ENCODE data around the gene COL28A1. TPM values are rescaled to one million over a fixed set of nuclear protein-coding genes. Genes with fewer than 3 reads are reported as not detected.

The COL28A1 gene
- total RNA-seq, 1 experiment from 2014 or later, result 0.81 TPM

DNA sequence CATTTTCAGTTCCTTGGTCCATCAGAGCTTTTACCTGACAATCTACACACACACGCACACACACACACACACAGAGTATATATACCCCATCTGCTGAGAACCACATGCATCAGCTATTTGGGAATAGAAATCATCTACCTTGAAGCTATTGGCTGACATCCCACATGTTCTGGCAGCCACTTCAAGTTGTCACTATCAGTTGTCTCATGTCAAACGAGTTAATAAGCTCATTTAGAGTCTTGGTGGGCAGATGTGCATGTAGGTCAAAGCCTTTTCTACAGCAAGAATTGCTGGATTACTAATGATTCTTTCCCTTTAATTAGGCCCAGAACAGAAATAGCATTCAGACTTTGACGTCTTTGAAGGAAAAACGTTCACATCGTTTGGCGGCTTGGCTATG lies 36.8 kb downstream of the COL28A1 start (continued):
- TF ChIP-seq, protein P1, sequence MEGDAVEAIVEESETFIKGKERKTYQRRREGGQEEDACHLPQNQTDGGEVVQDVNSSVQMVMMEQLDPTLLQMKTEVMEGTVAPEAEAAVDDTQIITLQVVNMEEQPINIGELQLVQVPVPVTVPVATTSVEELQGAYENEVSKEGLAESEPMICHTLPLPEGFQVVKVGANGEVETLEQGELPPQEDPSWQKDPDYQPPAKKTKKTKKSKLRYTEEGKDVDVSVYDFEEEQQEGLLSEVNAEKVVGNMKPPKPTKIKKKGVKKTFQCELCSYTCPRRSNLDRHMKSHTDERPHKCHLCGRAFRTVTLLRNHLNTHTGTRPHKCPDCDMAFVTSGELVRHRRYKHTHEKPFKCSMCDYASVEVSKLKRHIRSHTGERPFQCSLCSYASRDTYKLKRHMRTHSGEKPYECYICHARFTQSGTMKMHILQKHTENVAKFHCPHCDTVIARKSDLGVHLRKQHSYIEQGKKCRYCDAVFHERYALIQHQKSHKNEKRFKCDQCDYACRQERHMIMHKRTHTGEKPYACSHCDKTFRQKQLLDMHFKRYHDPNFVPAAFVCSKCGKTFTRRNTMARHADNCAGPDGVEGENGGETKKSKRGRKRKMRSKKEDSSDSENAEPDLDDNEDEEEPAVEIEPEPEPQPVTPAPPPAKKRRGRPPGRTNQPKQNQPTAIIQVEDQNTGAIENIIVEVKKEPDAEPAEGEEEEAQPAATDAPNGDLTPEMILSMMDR (IDR thresholded peaks at IDR 0.05), result no peak
- TF ChIP-seq, protein P2, sequence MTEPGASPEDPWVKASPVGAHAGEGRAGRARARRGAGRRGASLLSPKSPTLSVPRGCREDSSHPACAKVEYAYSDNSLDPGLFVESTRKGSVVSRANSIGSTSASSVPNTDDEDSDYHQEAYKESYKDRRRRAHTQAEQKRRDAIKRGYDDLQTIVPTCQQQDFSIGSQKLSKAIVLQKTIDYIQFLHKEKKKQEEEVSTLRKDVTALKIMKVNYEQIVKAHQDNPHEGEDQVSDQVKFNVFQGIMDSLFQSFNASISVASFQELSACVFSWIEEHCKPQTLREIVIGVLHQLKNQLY (CRISPR knock-in tag; IDR thresholded peaks at IDR 0.05), result no peak
- TF ChIP-seq SP1 (CRISPR knock-in tag; conservative IDR thresholded peaks at IDR 0.05) (no peak), ZNF317 (CRISPR knock-in tag; IDR thresholded peaks at IDR 0.05; ENCODE audit: borderline replicate concordance, low read depth) (no peak), ATF1 (CRISPR knock-in tag; IDR thresholded peaks at IDR 0.05) (no peak)

GRCh38 chr7:7496311-7496710 lies 39.4 kb downstream of the COL28A1 start:
- Mint-ChIP-seq H3K27ac (no peak overlapping the region), H3K4me3 (no peak overlapping the region), H3K4me1 (no peaks in the 10 kb centered on the region), H3K9me3 (peaks cover 5% of the 10 kb centered on the region), H3K36me3 (no peaks in the 10 kb centered on the region), H3K27me3 (ENCODE audit: low read depth) (no peaks in the 10 kb centered on the region)
- ATAC-seq (no peak), DNase-seq (ENCODE audit: low spot score) (no peak)
- CTCF ChIA-PET, result no interaction called here
- TF ChIP-seq TP53 (CRISPR knock-in tag; IDR thresholded peaks at IDR 0.05) (no peak), RELA (CRISPR knock-in tag; IDR thresholded peaks at IDR 0.05; ENCODE audit: borderline replicate concordance) (no peak), SMAD4 (CRISPR knock-in tag; IDR thresholded peaks at IDR 0.05) (no peak), ZNF121 (CRISPR knock-in tag; IDR thresholded peaks at IDR 0.05) (no peak), RORB (CRISPR knock-in tag; IDR thresholded peaks at IDR 0.05) (no peak), IRF2 (CRISPR knock-in tag; IDR thresholded peaks at IDR 0.05; ENCODE audit: borderline replicate concordance, low read depth) (no peak), NFE2L1 (CRISPR knock-in tag; IDR thresholded peaks at IDR 0.05) (no peak), FOXK1 (CRISPR knock-in tag; IDR thresholded peaks at IDR 0.05) (no peak), PRRX2 (CRISPR knock-in tag; IDR thresholded peaks at IDR 0.05) (no peak), ATF6 (CRISPR knock-in tag; IDR thresholded peaks at IDR 0.05) (no peak), MYBL2 (CRISPR knock-in tag; IDR thresholded peaks at IDR 0.05) (no peak)
- TF ChIP-seq, protein P1 (IDR thresholded peaks at IDR 0.05), result no peak
- TF ChIP-seq, protein P3, sequence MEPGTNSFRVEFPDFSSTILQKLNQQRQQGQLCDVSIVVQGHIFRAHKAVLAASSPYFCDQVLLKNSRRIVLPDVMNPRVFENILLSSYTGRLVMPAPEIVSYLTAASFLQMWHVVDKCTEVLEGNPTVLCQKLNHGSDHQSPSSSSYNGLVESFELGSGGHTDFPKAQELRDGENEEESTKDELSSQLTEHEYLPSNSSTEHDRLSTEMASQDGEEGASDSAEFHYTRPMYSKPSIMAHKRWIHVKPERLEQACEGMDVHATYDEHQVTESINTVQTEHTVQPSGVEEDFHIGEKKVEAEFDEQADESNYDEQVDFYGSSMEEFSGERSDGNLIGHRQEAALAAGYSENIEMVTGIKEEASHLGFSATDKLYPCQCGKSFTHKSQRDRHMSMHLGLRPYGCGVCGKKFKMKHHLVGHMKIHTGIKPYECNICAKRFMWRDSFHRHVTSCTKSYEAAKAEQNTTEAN (CRISPR knock-in tag; IDR thresholded peaks at IDR 0.05), result no peak
- POLR2A ChIA-PET, result no interaction called here

- no peak for TF ChIP-seq HMGA2 (CRISPR knock-in tag; IDR thresholded peaks at IDR 0.05)
- no peak for TF ChIP-seq NR3C1 (CRISPR knock-in tag; conservative IDR thresholded peaks at IDR 0.05; ENCODE audit: low read depth)
- CTCF ChIA-PET, result no interaction called here
Observed at GRCh38 chr7:7495171-7495570, 40.5 kb downstream of the COL28A1 start.

More at GRCh38 chr7:7495171-7495570, 40.5 kb downstream of the COL28A1 start:
- Mint-ChIP-seq H3K27me3 (ENCODE audit: low read depth) (no peaks in the 10 kb centered on the region), H3K36me3 (no peaks in the 10 kb centered on the region), H3K9me3 (no peaks in the 10 kb centered on the region), H3K4me1 (no peaks in the 10 kb centered on the region), H3K27ac (no peak overlapping the region), H3K4me3 (no peak overlapping the region)
- DNase-seq (ENCODE audit: low spot score) (no peak), ATAC-seq (no peak)
- POLR2A ChIA-PET, result interaction anchor here (0.5 kb wide), 1 partner anchor 35 kb away, joined by 3 read pairs; no protein-coding TSS in a partner anchor
